ENCODE measurements around the gene TBC1D9. TPM values are rescaled to one million over a fixed set of nuclear protein-coding genes. Genes with fewer than 3 reads are reported as not detected.
A peak's percentile ranks its signal among the peaks of the same experiment; 100 is the strongest.

Gene TBC1D9
- total RNA-seq (2021; ENCODE audit: unreplicated experiment) (21.7 TPM), Bru-seq, nascent RNA (percentile 77 among the genes with signal in this experiment), BruChase-seq, experiment 1, labeled RNA remaining after a 2-hour chase (percentile 59 among the genes with signal in this experiment), BruChase-seq, experiment 2, labeled RNA remaining after a 6-hour chase (percentile 69 among the genes with signal in this experiment)
- 15.5 TPM for polyA plus RNA-seq (2012; ENCODE audit: insufficient read length)
- long read RNA-seq, full-length matches to known transcripts: 16 of 30 reads
- long read RNA-seq, partial matches to known transcripts: 9 of 30 reads
- long read RNA-seq, other reads (novel, unspliced or antisense): 5 of 30 reads

GRCh38 chr4:140756319-140757231 lies at the start of gene TBC1D9:
TSS of gene TBC1D9 (minus strand) at chr4:140756385. CDS start at chr4:140756045, 340 bp downstream.
- H3K27me3 ChIP-seq (ENCODE audit: control insufficient read depth, insufficient read depth, low read length): no peaks in the 10 kb centered on the region
- H3K4me1 ChIP-seq (ENCODE audit: control insufficient read depth, insufficient read depth, low read length): peaks cover 7% of the 10 kb centered on the region
- peak within 1 kb of the TSS; percentile 61 to 76 for H3K4me3 ChIP-seq (ENCODE audit: low read depth in 2 of 2, low read length in 2 of 2)
- intact Hi-C loops (cut with micrococcal nuclease; ENCODE audit: unreplicated experiment) (no loop called here), in situ Hi-C loops (cut with HindIII; ENCODE audit: low pct_unique_long_range_greater_than_20kb, low sequenced_read_pairs) (no loop called here)
- H3K36me3 ChIP-seq (ENCODE audit: control insufficient read depth, insufficient read depth, low read length): no peaks in the 10 kb centered on the region; the same call in 1 of the 2 replicates
- BruUV-seq (replicated peaks): no TSS peak
- CTCF ChIA-PET: interaction anchor here (0.5 to 0.6 kb wide), 2 partner anchors 17 to 124 kb away, joined by 4 to 5 read pairs; no protein-coding TSS in a partner anchor
- no peaks in the 10 kb centered on the region for H3K9me3 ChIP-seq (ENCODE audit: control insufficient read depth, insufficient read depth, low read depth, low read length)
- TF ChIP-seq, protein P1, sequence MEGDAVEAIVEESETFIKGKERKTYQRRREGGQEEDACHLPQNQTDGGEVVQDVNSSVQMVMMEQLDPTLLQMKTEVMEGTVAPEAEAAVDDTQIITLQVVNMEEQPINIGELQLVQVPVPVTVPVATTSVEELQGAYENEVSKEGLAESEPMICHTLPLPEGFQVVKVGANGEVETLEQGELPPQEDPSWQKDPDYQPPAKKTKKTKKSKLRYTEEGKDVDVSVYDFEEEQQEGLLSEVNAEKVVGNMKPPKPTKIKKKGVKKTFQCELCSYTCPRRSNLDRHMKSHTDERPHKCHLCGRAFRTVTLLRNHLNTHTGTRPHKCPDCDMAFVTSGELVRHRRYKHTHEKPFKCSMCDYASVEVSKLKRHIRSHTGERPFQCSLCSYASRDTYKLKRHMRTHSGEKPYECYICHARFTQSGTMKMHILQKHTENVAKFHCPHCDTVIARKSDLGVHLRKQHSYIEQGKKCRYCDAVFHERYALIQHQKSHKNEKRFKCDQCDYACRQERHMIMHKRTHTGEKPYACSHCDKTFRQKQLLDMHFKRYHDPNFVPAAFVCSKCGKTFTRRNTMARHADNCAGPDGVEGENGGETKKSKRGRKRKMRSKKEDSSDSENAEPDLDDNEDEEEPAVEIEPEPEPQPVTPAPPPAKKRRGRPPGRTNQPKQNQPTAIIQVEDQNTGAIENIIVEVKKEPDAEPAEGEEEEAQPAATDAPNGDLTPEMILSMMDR (IDR thresholded peaks at IDR 0.05): 0 out of 2 replicates have a peak, but pooled peaks have one; percentile 13
- TF ChIP-seq REST (IDR thresholded peaks at IDR 0.05; ENCODE audit: insufficient read depth in 1 of 2, low read depth in 2 of 2, low read length in 1 of 2): no peak
- POLR2A ChIA-PET: interaction anchor here (0.6 kb wide), 1 partner anchor 61 kb away, joined by 3 read pairs; no protein-coding TSS in a partner anchor
- ATAC-seq: peak; percentile 89
- H3K27ac ChIP-seq (ENCODE audit: low read length): peak within 1 kb of the TSS; percentile 78
- peak; percentile 91 for DNase-seq (ENCODE audit: low read depth, low spot score)

DNA sequence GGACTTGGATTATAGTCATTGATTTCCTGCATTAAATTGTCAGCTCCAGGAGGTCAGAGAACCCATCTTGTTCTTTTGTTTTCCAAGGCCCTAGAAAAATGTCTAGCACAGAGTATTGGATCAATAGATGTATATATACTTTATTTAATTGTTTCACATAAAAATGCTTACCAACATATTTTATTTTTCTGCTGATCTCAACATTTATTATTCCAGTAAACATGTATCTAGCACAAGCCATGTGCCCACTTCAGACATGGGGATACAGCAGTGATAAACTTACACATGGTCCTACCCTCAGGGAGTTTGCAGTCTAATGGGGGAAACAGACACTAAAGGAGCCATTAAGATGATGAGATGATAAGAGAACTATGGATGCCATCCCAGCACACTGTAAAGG lies 49.1 kb upstream of the TBC1D9 start:
- Histone ChIP-seq H3K4me3 (ENCODE audit: low read depth in 2 of 2, low read length in 2 of 2) (no peak overlapping the region), H3K4me1 (ENCODE audit: control insufficient read depth, insufficient read depth, low read length) (no peaks in the 10 kb centered on the region), H3K27ac (ENCODE audit: low read length) (no peak overlapping the region), H3K36me3 (ENCODE audit: control insufficient read depth, insufficient read depth, low read length) (no peaks in the 10 kb centered on the region), H3K9me3 (ENCODE audit: control insufficient read depth, insufficient read depth, low read depth, low read length) (no peaks in the 10 kb centered on the region), H3K27me3 (ENCODE audit: control insufficient read depth, insufficient read depth, low read length) (no peaks in the 10 kb centered on the region)
- ChIA-PET CTCF (no interaction called here), POLR2A (no interaction called here)
- no peak for ATAC-seq
- BruUV-seq (replicated peaks): no TSS peak
- intact Hi-C loops (cut with micrococcal nuclease; ENCODE audit: unreplicated experiment) (no loop called here), in situ Hi-C loops (cut with HindIII; ENCODE audit: low pct_unique_long_range_greater_than_20kb, low sequenced_read_pairs) (no loop called here)
- TF ChIP-seq, protein P1 (IDR thresholded peaks at IDR 0.05): no peak
- TF ChIP-seq TCF7L2 (IDR thresholded peaks at IDR 0.05; ENCODE audit: low read depth, low read length) (no peak), SIN3A (IDR thresholded peaks at IDR 0.05; ENCODE audit: borderline replicate concordance, insufficient read depth, low read depth, low read length) (no peak), REST (IDR thresholded peaks at IDR 0.05; ENCODE audit: insufficient read depth in 1 of 2, low read depth in 2 of 2, low read length in 1 of 2) (no peak), POLR2AphosphoS5 (IDR thresholded peaks at IDR 0.05; ENCODE audit: low read depth, low read length) (no peak)
- no peak for DNase-seq (ENCODE audit: low read depth, low spot score)
